GM23338 (cell line): Measurements from ENCODE around the gene AGAP1.

ENCODE experiments used
- CTCF ChIP-seq, 2 experiments: fragments of 200-600 bp in 1 of 2; sonication (generic) in 1 of 2; conservative IDR thresholded peaks; 2 replicates each; pipeline versions ENCODE4 v1.5.1 to v1.6.1; 2016 to 2017; ENCODE audit warnings: antibody characterized with exemption in 2 of 2, low read depth in 2 of 2, mild to moderate bottlenecking in 2 of 2, moderate library complexity in 1 of 2
- EZH2 ChIP-seq: fragments of 200-600 bp; sonication (generic); IDR thresholded peaks from one replicate; pipeline ENCODE4 v1.8.0; 2017; ENCODE audit warnings: antibody characterized with exemption, mild to moderate bottlenecking, low read depth; ENCODE audit not compliant: unreplicated experiment
- EZH2phosphoT487 ChIP-seq: fragments of 200-600 bp; sonication (generic); IDR thresholded peaks from one replicate; pipeline ENCODE4 v1.8.1; 2018; ENCODE audit warnings: antibody characterized with exemption; ENCODE audit not compliant: unreplicated experiment
- POLR2AphosphoS5 ChIP-seq: IDR thresholded peaks from 2 replicates; pipeline ENCODE4 v1.6.1; 2016; ENCODE audit warnings: antibody characterized with exemption, low read depth
- REST ChIP-seq: IDR thresholded peaks from one replicate; pipeline ENCODE4 v1.6.1; 2018; ENCODE audit warnings: antibody characterized with exemption; ENCODE audit not compliant: unreplicated experiment
- ZNF114 ChIP-seq: fragments of 250-450 bp; sonication (Bioruptor Pico); IDR thresholded peaks from 2 replicates; pipeline ENCODE4 v1.5.0; 2020; ENCODE audit warnings: mild to moderate bottlenecking, moderate library complexity

GRCh38 chr2:235603659-235604058 is 109.8 kb downstream of the AGAP1 start:
- TF ChIP-seq POLR2AphosphoS5 (no peak), CTCF (conservative IDR thresholded peaks at IDR 0.05; ENCODE audit: low read depth in 2 of 2) (no peak), EZH2phosphoT487 (no peak), REST (no peak), EZH2 (no peak), ZNF114 (CRISPR knock-in tag) (no peak)
